Right atrium auricular region (tissue), 2 donors: ENCODE results near the gene TBC1D16. TPM values are rescaled to one million over a fixed set of nuclear protein-coding genes. Genes with fewer than 3 reads are reported as not detected.

Experiments
- DNase-seq: peaks from one replicate; pipeline ENCODE4 v3.0.0-alpha.2; 2019; ENCODE audit warnings: low spot score
- H3K27ac ChIP-seq, 2 donors: fragments of 200-600 bp; sonication (generic); 1 replicate in 1 of 2; 2 replicates in 1 of 2; pipeline ENCODE4 v1.5.1; 2016 to 2019
- H3K27me3 ChIP-seq, 2 donors: fragments of 200-600 bp; sonication (generic); one replicate each; pipeline versions ENCODE4 v1.5.1 to v1.6.0; 2017 to 2019
- H3K36me3 ChIP-seq: fragments of 200-600 bp; sonication (generic); one replicate; pipeline ENCODE4 v1.5.1; 2016
- H3K4me1 ChIP-seq, 2 donors: fragments of 200-600 bp; sonication (generic); one replicate each; pipeline versions ENCODE4 v1.5.1 to v1.6.0; 2017 to 2019
- H3K4me3 ChIP-seq, 2 donors: fragments of 200-600 bp; sonication (generic); 1 replicate in 1 of 2; 2 replicates in 1 of 2; pipeline ENCODE4 v1.5.1; 2017 to 2019; ENCODE audit warnings: mild to moderate bottlenecking in 1 of 2, moderate library complexity in 1 of 2
- H3K9me3 ChIP-seq, 2 donors: fragments of 200-600 bp; sonication (generic); one replicate each; pipeline ENCODE4 v1.5.1; 2019
- total RNA-seq, 2 donors: library from RNA; depleted of rRNA; stranded (reverse); fragments of >200 nt; gene quantifications; one replicate each; pipeline ENCODE4 v1.1.0, GENCODE V29; 2016
- TF ChIP-seq, protein P1 (sequence below), 2 donors: fragments of 200-600 bp; sonication (generic); IDR thresholded peaks; one replicate each; pipeline ENCODE4 v1.5.1; 2019; ENCODE audit warnings: antibody characterized with exemption in 2 of 2

Gene TBC1D16
- total RNA-seq, 2 donors from 2014 or later = 9.8 to 19.4 TPM

DNA sequence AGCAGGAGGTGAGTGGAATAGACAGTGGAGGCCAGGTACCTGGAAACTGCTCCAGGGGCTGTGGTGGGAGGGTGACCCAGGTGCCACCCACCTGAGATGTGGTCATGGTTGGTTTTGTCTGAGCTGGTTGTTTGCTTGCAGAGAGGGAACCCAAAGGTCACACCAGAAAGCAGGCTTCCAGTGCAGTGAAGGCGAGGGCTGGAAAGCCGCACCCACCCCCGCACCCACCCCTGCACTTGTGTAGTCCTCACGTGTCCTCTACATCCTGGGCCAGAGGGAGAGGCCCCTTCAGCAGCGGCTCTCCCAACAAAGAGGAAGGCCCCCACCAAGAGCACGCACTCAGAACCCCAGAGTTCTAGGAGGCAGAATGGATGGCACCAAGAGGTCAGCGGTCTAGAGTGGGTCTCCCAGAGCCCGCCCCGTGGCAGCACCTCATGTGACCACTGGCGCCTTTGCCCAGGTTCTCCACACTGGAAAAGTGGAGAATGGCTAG, 103.8 kb downstream of the TBC1D16 start:
- Histone ChIP-seq H3K36me3 (no peaks in the 10 kb centered on the region), H3K27ac (no peak overlapping the region), H3K9me3 (no peaks in the 10 kb centered on the region), H3K4me3 (no peak overlapping the region), H3K27me3 (peaks cover 12 to 15% of the 10 kb centered on the region in 2 donors), H3K4me1 (peaks cover 0 to 21% of the 10 kb centered on the region in 2 donors)
- TF ChIP-seq, protein P1, sequence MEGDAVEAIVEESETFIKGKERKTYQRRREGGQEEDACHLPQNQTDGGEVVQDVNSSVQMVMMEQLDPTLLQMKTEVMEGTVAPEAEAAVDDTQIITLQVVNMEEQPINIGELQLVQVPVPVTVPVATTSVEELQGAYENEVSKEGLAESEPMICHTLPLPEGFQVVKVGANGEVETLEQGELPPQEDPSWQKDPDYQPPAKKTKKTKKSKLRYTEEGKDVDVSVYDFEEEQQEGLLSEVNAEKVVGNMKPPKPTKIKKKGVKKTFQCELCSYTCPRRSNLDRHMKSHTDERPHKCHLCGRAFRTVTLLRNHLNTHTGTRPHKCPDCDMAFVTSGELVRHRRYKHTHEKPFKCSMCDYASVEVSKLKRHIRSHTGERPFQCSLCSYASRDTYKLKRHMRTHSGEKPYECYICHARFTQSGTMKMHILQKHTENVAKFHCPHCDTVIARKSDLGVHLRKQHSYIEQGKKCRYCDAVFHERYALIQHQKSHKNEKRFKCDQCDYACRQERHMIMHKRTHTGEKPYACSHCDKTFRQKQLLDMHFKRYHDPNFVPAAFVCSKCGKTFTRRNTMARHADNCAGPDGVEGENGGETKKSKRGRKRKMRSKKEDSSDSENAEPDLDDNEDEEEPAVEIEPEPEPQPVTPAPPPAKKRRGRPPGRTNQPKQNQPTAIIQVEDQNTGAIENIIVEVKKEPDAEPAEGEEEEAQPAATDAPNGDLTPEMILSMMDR (IDR thresholded peaks at IDR 0.05) = no peak
- no peak for DNase-seq

GRCh38 chr17:79930877-79931816, 104.5 kb downstream of the TBC1D16 start:
- H3K27me3 ChIP-seq = peaks cover 12 to 15% of the 10 kb centered on the region in 2 donors
- no peak overlapping the region for H3K27ac ChIP-seq
- no peaks in the 10 kb centered on the region for H3K9me3 ChIP-seq
- no peak for DNase-seq
- H3K4me1 ChIP-seq = peaks cover 0 to 19% of the 10 kb centered on the region in 2 donors
- TF ChIP-seq, protein P1 (IDR thresholded peaks at IDR 0.05) = no peak
- no peak overlapping the region for H3K4me3 ChIP-seq
- no peaks in the 10 kb centered on the region for H3K36me3 ChIP-seq

GRCh38 chr17:79930062-79930876, 105.4 kb downstream of the TBC1D16 start:
- Histone ChIP-seq H3K27me3 (peaks cover 12 to 15% of the 10 kb centered on the region in 2 donors), H3K27ac (no peak overlapping the region), H3K9me3 (no peaks in the 10 kb centered on the region), H3K4me1 (peaks cover 0 to 24% of the 10 kb centered on the region in 2 donors), H3K36me3 (no peaks in the 10 kb centered on the region), H3K4me3 (peak overlapping the region in 1 of 2 donors; percentile 42)
- no peak for DNase-seq
- TF ChIP-seq, protein P1 (IDR thresholded peaks at IDR 0.05) = no peak

GRCh38 chr17:79929257-79930061, 106.2 kb downstream of the TBC1D16 start:
- Histone ChIP-seq H3K27me3 (peaks cover 12 to 15% of the 10 kb centered on the region in 2 donors), H3K9me3 (no peaks in the 10 kb centered on the region), H3K4me3 (no peak overlapping the region), H3K4me1 (peaks cover 0 to 29% of the 10 kb centered on the region in 2 donors), H3K27ac (no peak overlapping the region), H3K36me3 (no peaks in the 10 kb centered on the region)
- TF ChIP-seq, protein P1 (IDR thresholded peaks at IDR 0.05) = no peak
- DNase-seq = no peak
